ENCODE data around the gene FAM53B.

FAM53B gene

DNA sequence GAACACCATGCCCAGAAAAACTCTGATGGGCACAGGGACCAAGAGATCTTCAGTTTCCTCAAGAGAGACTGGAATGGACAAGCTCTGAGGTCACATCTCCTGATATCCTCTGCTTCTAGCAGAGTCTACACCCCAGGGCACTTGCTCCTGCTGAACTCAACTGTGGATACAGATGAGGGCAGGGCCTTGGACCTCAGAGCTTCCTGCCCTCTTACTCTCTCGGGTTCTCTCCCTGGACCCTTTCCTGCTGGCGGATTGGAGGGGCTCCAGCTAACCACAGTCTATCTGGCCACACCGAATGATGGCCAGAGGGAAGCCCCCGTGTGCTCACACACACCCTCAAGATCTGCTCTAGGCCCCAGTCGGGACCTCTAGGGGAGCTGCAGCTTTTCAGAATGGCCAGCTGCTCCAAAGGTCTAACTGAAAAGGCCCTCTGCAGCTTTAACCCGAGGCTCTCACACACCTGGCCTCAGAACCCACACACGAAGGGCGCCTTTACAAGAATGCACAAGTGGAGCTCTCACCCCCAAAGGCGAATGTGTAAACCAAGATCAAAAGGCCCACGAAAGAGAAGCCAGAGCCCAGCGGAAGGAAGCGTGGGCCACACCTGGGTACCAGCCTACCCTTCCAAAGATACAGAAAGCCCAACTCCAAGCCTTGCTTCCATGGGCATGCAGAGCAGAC lies 65.5 kb downstream of the FAM53B start:
- DNase-seq (ENCODE audit: low spot score): no peak

DNA sequence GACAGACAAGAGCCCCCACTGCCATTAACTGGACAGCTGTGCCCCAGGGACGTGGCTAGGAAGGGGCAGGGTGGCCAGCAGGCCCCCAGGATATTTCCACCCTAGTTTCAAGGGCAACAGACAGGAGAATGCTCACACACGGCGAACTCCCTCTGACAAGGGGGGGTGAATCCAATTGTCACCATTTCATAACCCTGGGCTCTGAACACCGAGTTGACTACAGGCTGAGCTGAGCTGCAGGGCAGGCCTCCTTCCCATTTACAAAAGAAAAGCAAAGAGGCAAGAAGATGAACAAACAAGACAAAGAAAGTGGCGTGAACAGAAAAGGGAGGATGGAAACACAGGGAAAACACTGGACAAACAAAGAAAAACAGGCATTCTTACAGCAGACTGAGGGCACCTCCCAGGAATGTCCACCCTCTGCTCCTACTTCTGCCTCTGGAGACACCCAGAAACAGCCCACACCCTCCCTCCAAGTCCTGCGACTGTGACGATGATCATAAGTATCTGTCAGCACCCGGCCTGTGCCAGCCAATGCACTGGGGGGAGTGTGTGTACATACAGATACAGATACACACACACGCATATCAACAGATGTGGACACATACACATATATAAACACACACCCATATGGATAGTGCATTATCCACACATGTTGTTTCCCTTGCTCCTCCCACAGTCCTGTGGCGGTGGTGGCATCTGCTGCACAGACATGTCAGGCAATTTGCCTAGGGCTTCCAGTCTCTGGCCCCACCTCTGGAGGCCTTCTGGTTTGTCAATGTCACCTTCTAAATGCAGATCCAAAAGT lies 66.2 kb downstream of the FAM53B start:
- peak; percentile 74 for DNase-seq (ENCODE audit: low spot score)

DNA sequence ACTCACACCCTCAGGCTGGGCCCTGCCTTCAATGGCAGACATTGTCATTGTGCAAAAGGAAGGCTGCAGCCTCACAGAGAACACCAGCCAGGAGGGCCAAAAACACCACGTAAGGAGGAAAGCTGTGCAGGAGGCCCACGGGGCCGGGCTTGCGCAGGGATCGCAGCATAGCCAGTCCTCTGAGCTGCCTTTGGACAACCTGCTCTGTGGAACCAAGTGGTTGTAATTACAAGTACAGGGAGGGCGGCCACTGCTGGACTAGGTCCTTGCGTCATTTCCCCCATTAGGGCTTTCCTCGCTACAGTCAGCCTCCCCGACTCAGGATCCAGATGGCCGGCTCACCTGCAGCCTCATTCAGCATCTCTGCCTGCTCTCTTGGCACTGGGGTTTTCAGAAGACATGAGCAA lies 66.9 kb downstream of the FAM53B start:
- peak; percentile 41 for DNase-seq (ENCODE audit: low spot score)

DNA sequence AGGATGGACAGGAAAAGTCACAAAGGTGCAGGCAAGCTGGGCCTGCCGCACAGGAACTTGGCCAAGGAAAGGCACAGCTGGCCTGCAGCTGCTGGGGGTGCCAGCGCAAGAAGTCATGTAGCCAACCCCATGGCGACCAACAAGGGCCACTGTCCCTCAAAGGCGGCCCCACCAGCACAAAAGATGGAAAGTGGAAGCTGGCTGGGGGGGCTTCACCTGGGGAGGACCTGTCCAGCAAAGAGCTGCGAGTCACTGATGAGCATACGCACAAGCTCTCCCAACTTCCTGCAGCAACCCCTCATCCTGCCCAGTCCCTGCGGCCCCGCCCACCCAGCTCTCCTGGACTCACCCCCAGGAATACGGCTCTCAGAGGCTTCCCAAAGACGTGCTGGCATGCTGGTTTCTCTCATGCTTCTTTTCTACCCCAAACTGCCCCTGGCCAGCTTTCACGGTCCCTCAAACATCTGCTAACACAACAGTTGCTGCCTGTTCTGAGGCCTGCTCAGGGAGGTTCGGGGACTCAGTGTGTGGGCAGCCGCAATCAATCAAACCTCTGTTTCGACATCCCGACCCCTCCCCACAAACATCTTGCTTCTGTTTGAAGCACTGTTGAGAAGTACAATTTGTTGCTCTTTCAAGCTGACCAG lies 67.6 kb downstream of the FAM53B start:
- no peak for DNase-seq (ENCODE audit: low spot score)

DNA sequence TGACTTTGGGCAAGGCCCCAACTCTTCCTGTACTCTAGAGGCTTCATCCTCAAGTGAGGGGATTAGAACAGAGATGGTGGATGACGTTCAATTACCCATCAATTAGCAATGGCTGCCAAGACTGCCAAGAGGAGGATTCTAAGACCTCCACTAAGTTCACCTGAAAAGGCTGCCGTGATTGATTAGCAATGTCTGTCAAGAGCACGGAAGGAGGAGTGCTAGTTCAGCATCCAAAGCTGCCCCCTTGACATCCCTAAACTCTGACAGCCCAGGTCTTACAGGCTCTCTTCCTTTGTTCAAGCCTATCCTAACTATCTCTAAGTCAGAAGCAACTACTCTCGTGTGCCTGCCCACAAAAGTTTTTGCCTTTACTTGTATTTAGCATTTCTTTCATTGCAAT lies 68.4 kb downstream of the FAM53B start:
- no peak for DNase-seq (ENCODE audit: low spot score)

DNA sequence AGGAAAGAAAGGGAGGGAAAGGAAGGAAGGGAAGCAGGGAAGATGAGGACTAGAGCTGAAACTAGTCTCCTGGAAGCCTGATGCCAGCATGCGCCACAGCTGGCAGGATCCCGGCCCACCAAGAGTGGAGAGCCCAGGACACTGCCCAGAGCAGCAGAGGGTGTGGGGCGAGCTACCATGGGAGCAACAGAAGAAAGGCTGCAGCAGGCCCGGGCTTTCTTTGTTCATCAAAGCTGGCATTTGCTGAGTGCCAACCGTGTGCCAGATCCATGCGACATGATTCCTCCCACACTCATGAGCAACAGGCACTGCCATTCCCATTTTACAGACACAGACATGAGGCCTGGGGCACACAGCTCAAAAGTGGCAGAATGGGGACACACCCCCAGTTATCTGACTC lies 68.9 kb downstream of the FAM53B start:
- DNase-seq (ENCODE audit: low spot score): no peak

DNA sequence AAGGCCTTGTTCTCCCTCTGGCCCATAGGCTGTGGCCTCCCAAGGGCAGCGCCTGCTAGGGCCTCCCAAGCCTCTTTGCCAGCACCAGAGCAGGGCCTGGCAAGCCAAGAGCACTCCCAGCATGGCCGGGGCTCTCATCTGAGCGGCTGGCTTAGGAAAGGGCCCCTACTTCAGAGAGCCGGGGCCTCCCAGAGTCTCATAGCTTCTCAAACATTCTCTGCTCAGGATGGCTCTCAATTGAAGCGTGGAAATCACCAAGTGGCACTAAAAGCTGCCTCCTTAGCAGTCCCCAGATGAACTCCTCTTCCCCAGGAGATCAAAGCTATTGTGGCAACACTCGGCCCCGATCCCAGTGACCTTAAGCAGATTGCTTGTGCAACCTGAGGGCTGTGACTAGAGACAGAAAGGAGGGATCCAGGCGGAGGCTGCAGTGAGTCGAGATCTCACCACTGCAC lies 69.4 kb downstream of the FAM53B start:
- DNase-seq (ENCODE audit: low spot score): no peak

DNA sequence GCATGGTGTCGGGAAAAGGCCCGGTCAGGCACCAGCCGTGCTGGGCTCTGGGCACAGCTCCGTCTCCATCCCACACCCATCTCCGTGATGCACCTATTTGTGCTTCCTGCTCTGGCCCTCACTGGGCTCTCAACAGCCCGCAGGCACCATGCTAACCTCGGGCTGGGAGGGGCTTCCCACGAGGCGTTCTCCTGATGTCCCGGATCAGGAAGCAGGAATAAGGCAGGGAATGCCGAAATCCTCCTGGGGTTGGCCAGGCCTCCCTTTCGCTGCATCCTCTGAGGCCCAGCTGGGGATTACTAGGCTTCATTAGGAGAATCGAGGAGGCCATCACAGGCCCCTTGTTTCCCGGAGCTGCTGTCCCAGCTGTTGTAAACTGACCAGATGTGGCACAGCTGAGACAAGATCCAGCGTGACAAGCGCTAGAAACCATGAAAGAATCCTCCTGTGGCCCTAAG lies 72.0 kb downstream of the FAM53B start:
- DNase-seq (ENCODE audit: low spot score): no peak

DNA sequence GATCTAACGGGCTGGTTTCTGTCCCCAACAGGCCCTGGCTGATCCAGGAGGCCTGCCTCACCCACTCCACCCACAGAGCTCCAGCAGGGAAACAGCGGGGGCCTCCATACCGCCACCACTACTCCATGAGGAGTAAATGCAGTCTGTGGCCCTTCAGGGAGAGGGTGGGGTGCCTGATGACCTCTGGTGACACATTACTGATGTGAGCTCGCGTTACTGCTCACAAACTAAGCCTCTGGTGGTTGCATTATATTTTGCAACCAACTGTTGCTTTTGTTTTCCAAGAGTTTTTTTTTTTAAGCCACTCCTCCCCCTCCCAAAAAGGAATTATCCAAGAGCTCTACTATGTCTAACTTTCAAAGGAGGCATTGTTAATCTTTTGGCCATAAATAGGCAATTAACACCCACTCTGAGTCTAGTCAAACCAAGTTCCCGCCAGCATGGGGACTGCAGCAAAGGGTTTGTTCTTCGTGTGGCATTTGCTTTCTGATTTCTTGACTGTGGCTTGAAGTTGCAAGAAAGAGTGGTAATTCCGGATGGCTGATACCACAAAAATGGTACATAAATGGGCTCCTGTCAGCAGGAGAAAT lies 72.6 kb downstream of the FAM53B start:
- DNase-seq (ENCODE audit: low spot score): peak; percentile 88

DNA sequence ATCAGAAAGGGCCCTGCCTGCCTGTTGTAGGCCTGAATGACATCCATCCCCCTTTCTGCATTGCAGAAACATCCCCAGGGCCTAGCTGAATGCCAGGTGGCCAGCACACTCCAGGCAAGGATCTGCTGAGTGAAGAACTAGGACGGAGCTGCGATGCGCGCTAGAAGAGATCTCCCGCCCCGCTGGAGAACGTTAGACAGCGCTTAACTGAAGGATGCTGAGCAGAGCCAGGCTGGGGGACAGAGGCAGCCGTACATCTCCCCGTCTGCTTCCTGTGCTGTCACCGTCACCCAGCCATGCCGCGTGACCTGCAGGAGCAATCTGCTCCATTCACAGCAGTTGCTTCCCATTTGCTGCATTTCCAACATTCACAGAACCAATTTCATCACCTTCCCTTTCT lies 73.3 kb downstream of the FAM53B start:
- no peak for DNase-seq (ENCODE audit: low spot score)

DNA sequence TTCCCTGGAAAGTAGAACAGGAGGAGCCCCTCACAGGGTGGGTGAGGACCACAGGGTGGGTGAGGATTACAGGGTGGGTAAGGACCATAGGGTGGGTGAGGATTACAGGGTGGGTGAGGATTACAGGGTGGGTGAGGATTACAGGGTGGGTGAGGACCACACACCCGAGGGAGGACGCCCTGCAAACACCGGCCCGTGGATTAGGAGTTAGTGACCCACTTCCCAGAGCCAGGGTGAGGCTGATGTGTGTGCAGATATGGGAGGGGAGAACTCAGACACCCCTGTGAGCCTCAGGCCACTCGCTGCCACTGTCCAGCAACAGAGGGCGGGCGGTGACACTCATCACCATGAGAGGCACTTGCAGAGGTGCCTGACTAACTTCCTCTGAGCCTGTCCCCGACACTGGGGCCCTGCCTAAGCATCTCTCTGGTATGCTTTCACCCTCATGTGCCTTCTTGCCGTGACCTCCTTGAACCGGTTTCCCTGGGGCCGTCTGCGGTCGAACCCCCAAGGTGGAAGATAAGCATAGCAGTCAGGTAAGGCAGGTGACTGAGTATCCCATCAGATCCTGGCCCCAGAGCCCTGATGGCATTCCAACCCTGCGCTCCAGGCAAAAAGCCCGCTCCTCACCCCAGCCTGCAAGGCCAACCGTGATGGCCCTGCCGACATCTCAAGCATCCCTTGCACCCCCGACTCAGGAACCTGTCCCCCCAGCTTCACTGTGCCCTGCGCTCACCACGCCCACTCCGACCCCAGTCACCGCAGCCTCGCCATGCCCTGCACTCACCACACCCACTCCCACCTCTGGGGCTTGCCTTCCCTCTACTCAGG lies 74.1 kb downstream of the FAM53B start:
- DNase-seq (ENCODE audit: low spot score): no peak

DNA sequence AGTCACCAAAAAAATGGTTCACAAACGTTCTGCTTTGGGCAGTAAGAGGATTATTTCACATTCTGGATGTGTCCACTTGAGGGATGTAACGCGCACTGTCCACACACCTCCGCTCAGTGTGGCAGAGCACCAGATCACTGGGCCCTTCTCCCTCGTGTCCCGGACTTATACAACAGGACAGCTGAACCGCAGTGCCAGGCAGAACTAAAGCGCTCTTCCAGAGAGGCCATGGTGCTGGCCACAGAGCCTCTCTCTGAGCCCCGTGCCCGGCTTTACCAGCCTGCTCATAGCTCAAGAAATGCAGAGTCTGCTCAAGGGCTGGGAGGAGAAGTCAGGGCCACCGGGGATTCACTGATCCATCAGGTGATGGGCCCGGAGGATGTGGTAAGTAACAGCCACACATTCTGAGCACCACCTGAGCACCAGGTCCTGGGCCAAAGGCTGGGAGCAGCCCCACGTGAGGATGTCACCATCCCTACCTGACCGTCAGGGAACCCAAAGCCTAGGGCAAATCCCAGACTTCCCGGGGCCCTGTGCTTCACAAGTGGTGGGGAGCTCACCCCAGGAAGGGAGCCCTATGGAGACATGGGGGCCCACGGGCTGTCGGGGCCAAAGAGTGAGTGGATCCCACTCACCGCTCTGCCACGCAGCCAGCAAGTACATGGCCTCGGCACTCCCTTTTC lies 74.9 kb downstream of the FAM53B start:
- no peak for DNase-seq (ENCODE audit: low spot score)

DNA sequence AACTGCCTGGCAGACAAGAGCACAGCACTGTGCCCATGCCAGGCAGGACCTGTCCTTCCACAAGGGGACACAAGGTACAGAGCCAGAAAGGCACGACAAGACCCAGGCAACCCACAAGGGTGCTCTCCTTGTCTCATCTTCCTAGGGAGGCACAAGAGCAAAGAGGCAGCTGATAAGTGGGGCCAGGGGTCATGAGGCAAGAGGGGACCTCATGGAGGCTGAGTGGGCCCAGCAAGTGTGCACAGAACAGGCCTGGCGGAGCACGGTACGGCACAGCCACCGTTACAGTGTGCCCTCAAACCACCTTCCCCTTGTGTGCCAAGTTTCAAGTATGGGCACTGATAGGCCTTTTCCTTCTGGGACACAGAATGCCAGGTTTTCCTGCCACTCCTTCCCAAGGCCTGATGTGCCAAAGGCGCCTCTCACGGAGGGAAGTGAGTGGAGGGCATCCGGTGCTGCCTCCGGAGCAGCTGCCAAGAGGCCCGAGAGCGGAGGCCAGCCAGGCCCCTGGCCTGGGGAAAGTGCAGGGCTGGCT lies 75.6 kb downstream of the FAM53B start:
- DNase-seq (ENCODE audit: low spot score): no peak

DNA sequence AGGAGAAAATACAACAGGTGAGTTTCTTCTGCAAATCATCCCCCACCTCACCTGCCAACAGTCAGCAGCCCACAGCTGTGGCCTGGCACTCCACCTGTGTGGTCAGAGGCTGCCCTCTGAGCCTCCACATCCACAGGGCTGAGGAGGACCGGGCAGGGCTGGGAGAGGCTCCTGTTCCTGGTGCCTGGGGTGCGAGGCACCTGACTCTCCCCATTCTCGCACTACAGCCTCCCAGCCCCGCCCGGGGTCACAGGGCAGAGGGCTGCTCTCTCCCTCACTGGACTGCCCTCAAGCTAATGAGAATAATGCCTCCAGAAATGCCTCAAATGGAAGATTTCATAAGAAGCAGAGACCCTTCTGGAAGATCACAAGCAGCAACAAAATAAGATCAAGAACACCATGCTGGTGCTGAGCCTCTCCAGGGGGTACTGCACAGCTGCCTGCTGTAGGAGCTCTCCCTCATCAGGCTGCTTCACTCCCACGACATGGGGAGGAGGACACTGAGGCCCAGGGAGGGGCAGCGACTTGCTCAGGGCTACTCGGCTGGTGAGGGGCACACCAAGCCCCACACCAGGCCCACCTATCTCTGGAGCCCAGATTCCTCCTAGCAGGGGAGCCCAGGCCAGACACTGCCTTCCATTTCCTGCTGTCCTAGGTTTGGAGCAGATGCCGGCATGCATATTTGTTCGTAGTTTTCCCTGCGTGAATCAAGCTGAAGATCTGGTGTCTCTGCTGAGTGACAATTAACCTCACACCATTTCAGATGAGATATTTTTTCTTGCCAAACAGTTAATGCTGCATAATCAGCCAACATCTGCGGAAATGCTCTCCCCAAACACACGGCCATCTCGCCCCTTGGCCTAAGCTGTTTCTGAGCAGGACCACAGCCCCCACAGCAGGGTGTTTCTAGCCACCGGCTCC lies 76.5 kb downstream of the FAM53B start:
- DNase-seq (ENCODE audit: low spot score): no peak

DNA sequence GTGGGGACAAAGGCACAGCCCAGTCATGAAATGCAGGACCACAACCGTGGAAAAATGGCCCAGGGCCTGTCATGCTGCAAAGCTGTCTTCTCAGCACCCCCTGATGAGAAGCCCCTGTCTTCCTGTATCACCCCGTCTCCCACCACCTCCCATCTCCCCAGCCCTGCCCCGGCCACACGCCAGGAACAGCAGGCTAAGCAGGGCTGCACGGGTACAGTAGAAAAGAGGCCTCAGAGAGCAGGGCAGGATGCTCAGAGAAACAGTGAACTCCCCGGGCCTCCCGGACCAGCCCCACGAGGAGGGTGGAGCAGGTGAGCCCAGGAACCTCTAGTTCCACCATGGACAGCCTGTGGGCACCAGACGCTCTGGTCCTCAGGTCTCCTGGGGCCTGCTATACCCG lies 77.7 kb downstream of the FAM53B start:
- DNase-seq (ENCODE audit: low spot score): no peak

DNA sequence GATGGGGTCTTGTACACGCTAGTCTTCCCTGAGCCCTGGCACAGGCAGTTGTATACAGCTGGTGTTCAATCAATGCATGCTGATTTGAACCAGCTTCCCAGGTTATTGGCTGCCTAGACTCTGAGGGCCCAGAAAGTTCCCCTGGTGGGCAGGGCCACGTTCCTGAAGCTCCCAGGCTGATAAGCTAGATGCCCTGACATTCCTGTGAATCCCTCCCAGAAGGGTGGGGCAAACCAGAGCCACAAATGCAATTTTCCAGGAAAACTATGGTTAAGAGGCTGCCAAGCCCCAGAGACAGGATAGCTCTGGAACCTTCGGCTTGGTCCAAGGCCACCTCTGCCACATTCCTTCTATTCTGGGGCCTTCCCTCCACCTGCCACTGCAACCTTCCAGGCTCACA lies 78.2 kb downstream of the FAM53B start:
- peak; percentile 53 for DNase-seq (ENCODE audit: low spot score)

DNA sequence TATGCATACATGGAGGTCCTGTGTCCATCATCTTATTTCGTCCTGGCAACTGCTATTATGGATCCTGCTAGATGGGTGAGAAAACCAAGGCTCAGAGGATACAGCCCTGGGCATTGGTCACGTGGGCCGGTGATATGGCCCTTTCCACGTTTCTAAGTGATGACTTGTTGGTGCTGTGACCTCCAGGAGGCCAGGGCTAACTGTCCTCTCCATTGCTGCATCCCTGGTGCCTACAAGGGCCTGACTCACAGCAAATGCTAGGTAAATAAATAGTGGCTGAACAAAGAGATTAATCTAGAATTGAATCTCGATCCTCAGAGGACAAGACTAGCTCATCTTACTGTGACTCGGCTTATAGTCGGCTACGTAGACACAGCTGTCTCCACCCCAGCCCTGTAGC lies 78.6 kb downstream of the FAM53B start:
- DNase-seq (ENCODE audit: low spot score): no peak

DNA sequence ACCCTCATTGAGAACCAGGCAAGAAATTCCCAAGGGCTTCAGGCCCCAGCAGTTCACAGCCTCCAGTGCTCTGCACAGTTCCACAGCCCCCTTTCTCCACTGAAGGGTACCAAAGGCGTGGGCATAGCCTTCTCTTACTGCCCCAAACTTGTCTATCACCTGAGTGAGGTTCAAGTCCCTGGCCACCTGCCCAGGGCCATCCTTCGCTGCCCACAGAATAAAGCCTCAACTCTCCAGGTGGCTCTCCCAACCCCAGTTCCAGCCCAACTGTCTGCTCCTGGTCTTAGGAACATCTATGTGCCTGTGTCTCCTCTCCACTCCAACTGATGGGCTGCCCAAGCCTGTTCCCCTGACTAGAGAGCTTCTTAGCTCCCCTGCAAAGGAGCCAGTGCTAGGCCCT lies 79.1 kb downstream of the FAM53B start:
- no peak for DNase-seq (ENCODE audit: low spot score)

DNA sequence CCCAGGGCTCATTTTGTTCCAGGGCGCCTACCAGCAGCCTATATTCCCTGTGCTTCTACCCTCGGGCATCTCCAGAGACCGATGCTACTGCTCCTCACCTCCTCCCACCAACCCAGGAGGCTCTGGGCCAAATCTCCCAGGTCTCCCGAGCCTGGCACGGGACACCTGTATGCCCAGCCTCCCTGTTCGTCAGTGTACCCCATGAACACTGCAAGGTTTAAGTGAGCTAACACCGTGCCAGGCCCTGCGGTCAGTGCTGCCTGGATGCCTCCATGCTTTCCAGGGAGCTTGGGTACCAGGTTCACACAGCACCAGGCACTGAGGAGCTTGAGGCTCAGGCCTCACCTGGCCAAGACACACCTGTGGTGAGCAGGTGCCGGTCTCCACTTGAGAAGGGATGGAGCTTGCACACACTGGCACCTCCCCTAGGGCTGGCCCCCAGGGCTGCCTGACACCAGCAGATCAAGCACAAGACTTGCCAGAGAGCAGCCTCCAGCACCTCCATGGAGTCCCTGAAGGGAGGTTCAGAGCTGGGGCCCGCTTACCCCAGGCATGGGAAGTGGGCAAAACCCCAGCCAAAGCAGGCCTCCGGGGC lies 80.3 kb downstream of the FAM53B start:
- no peak for DNase-seq (ENCODE audit: low spot score)

All from AG20443 (cell line).